ENCODE data around the gene RIN1.

RIN1 gene

GRCh38 chr11:66291706-66292542 is 44.3 kb downstream of the RIN1 start, which contains the start of gene TMEM151A:
Gene TMEM151A (plus strand): TSS chr11:66291894. CDS start chr11:66292014, 120 bp downstream.
- Mint-ChIP-seq H3K27me3 (peaks cover 19% of the 10 kb centered on the region), H3K36me3 (ENCODE audit: low read depth) (no peaks in the 10 kb centered on the region), H3K4me3 (peak within 1 kb of the TSS; percentile 94), H3K4me1 (peaks cover 36% of the 10 kb centered on the region), H3K9me3 (no peaks in the 10 kb centered on the region), H3K27ac (peak within 1 kb of the TSS; percentile 12)
- ATAC-seq (no peak), DNase-seq (no peak)

DNA sequence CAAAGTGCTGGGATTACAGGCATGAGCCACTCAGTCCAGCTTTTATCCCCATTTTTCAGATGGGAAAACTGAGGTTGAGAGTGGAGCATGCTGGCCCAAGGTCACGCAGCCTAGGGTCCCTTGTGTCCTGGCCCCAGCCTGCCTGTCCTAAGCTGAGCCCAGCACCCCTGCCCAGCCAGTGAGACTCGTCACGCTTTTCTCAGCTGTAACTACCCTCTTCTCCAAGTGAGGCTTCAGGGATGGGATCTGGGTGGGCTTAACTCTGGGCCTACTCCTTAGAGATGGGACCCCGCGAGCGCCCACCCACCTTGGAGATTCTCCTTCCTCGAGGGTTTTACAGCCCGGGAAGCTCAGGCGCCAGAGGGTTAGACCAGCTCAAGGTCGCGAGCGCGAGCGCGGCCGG is 44.9 kb downstream of the RIN1 start:
- DNase-seq (no peak), ATAC-seq (no peak)
- H3K36me3 Mint-ChIP-seq (ENCODE audit: low read depth): no peaks in the 10 kb centered on the region
- H3K27ac Mint-ChIP-seq: no peak overlapping the region
- H3K4me3 Mint-ChIP-seq: peak overlapping the region; percentile 94
- H3K4me1 Mint-ChIP-seq: peaks cover 39% of the 10 kb centered on the region
- H3K9me3 Mint-ChIP-seq: no peaks in the 10 kb centered on the region
- H3K27me3 Mint-ChIP-seq: peaks cover 19% of the 10 kb centered on the region

- no peak overlapping the region for H3K27ac Mint-ChIP-seq
- DNase-seq (no peak), ATAC-seq (no peak)
- H3K36me3 Mint-ChIP-seq (ENCODE audit: low read depth): no peaks in the 10 kb centered on the region
- no peaks in the 10 kb centered on the region for H3K9me3 Mint-ChIP-seq
- peaks cover 19% of the 10 kb centered on the region for H3K27me3 Mint-ChIP-seq
- peaks cover 39% of the 10 kb centered on the region for H3K4me1 Mint-ChIP-seq
- peak overlapping the region; percentile 94 for H3K4me3 Mint-ChIP-seq
These were observed 46.0 kb downstream of the RIN1 start for GRCh38 chr11:66290330-66290621.

- no peaks in the 10 kb centered on the region for H3K9me3 Mint-ChIP-seq
- peak; percentile 86 for DNase-seq
- H3K36me3 Mint-ChIP-seq (ENCODE audit: low read depth): no peaks in the 10 kb centered on the region
- peak overlapping the region; percentile 94 for H3K27ac Mint-ChIP-seq
- H3K27me3 Mint-ChIP-seq: peaks cover 19% of the 10 kb centered on the region
- peak overlapping the region; percentile 94 for H3K4me3 Mint-ChIP-seq
- peaks cover 39% of the 10 kb centered on the region for H3K4me1 Mint-ChIP-seq
- peak; percentile 71 for ATAC-seq
These were observed 46.5 kb downstream of the RIN1 start for GRCh38 chr11:66289548-66290329.

DNA sequence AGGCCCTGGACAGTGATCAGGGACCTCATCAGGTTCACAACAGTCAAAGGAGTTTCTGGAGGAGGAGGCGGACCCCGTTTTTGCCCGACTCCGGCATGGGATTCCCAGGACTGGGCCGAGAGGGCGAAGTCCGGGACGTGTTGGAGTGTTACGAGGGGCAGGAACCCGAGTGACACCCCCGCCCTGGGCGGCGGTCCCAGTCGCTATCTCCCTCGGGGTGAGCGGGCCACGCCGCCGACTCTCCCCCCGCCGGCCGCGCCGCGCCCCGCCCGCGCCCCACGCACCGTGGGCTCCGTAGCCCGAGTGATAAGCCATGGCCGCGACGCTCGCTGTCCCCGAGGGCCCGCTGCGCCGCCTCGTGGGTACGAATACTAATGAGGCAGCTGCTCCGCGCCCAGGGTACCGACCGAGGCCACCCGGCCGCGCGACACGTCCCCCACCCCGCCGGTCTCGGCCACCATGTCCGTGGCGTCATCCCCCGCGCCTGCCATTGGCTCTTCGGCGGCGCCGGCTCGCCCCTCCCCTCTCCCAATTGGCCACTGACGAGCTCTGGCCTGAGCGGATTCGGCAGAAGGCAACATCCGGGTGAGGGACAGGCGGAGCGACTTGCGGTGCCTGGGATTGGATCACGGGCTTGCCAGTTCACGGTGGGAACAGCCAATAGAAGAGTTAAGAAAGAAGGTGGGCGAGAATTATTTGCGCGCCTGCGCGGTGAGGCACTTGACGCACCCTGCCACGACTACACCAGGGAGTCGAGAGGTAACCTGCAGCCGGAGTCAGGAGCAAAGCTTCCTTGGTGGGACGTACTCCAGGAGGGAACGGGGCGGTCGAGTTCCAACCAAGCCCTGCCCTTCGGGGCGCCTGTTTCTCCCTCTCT is 47.3 kb downstream of the RIN1 start, which contains the start of gene YIF1A:
YIF1A (minus strand) TSS at position 473 of the 877 bp plus-strand sequence; CDS start at position 315, 158 bp downstream.
- Mint-ChIP-seq H3K9me3 (no peaks in the 10 kb centered on the region), H3K27ac (peak within 1 kb of the TSS; percentile 94), H3K36me3 (ENCODE audit: low read depth) (no peaks in the 10 kb centered on the region), H3K4me1 (peaks cover 39% of the 10 kb centered on the region), H3K27me3 (peaks cover 19% of the 10 kb centered on the region), H3K4me3 (peak within 1 kb of the TSS; percentile 94)
- DNase-seq (peak; percentile 97), ATAC-seq (peak; percentile 96)

GRCh38 chr11:66287889-66288670 is 48.2 kb downstream of the RIN1 start:
- no peak for DNase-seq
- peaks cover 42% of the 10 kb centered on the region for H3K4me1 Mint-ChIP-seq
- ATAC-seq: no peak
- H3K36me3 Mint-ChIP-seq (ENCODE audit: low read depth): no peaks in the 10 kb centered on the region
- H3K4me3 Mint-ChIP-seq: peak overlapping the region; percentile 94
- peaks cover 13% of the 10 kb centered on the region for H3K27me3 Mint-ChIP-seq
- peak overlapping the region; percentile 90 for H3K27ac Mint-ChIP-seq
- H3K9me3 Mint-ChIP-seq: no peaks in the 10 kb centered on the region

- peaks cover 7% of the 10 kb centered on the region for H3K27me3 Mint-ChIP-seq
- no peaks in the 10 kb centered on the region for H3K36me3 Mint-ChIP-seq (ENCODE audit: low read depth)
- H3K9me3 Mint-ChIP-seq: no peaks in the 10 kb centered on the region
- DNase-seq (no peak), ATAC-seq (no peak)
- H3K27ac Mint-ChIP-seq: no peak overlapping the region
- H3K4me3 Mint-ChIP-seq: peak overlapping the region; percentile 94
- H3K4me1 Mint-ChIP-seq: peaks cover 43% of the 10 kb centered on the region
These were observed 48.9 kb downstream of the RIN1 start for GRCh38 chr11:66287211-66287888.

- H3K27ac Mint-ChIP-seq: no peak overlapping the region
These were observed 49.5 kb downstream of the RIN1 start for GRCh38 chr11:66286699-66287098.

GRCh38 chr11:66285250-66285947 is 50.8 kb downstream of the RIN1 start:
- Mint-ChIP-seq H3K4me3 (no peak overlapping the region), H3K27ac (no peak overlapping the region)

More at GRCh38 chr11:66286699-66287098, 49.5 kb downstream of the RIN1 start:
- peaks cover 48% of the 10 kb centered on the region for H3K4me1 Mint-ChIP-seq
- ATAC-seq (no peak), DNase-seq (no peak)
- H3K4me3 Mint-ChIP-seq: peak overlapping the region; percentile 94
- H3K9me3 Mint-ChIP-seq: no peaks in the 10 kb centered on the region
- no peaks in the 10 kb centered on the region for H3K36me3 Mint-ChIP-seq (ENCODE audit: low read depth)
- peaks cover 7% of the 10 kb centered on the region for H3K27me3 Mint-ChIP-seq

DNA sequence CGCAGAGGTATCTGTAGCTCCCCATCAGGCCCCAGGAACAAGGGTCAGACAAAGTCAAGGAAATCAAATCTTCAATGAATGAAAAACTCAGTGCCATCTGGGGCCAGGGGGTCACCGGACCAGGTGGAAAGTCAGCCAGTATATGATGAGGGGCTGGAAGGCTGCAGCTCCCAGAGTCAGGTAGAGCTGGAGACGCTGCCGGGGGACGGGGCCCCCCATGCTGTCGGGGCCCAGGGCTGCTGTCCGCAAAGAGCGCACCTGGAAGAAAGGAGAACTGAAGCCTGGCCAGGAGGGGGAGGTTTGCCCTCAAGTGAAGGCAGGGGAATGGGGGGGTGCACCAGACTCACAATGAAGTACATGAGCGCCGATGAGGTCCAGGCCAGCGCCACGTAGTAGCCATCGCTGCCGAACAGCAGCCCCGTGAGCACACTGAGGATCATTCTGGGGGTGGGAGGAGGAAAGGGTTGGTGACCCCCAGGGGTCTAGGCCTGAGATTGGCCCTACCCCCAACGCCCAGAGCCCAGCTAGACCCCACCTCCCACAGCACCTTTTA is 51.6 kb downstream of the RIN1 start:
- H3K36me3 Mint-ChIP-seq (ENCODE audit: low read depth): no peaks in the 10 kb centered on the region
- no peak overlapping the region for H3K27ac Mint-ChIP-seq
- ATAC-seq (no peak), DNase-seq (no peak)
- H3K4me1 Mint-ChIP-seq: peaks cover 38% of the 10 kb centered on the region
- H3K9me3 Mint-ChIP-seq: no peaks in the 10 kb centered on the region
- no peak overlapping the region for H3K4me3 Mint-ChIP-seq
- peaks cover 4% of the 10 kb centered on the region for H3K27me3 Mint-ChIP-seq

More at GRCh38 chr11:66285250-66285947, 50.8 kb downstream of the RIN1 start:
- peaks cover 2% of the 10 kb centered on the region for H3K27me3 Mint-ChIP-seq
- H3K36me3 Mint-ChIP-seq (ENCODE audit: low read depth): no peaks in the 10 kb centered on the region
- no peak for DNase-seq
- H3K9me3 Mint-ChIP-seq: no peaks in the 10 kb centered on the region
- no peak for ATAC-seq
- H3K4me1 Mint-ChIP-seq: peaks cover 45% of the 10 kb centered on the region

DNA sequence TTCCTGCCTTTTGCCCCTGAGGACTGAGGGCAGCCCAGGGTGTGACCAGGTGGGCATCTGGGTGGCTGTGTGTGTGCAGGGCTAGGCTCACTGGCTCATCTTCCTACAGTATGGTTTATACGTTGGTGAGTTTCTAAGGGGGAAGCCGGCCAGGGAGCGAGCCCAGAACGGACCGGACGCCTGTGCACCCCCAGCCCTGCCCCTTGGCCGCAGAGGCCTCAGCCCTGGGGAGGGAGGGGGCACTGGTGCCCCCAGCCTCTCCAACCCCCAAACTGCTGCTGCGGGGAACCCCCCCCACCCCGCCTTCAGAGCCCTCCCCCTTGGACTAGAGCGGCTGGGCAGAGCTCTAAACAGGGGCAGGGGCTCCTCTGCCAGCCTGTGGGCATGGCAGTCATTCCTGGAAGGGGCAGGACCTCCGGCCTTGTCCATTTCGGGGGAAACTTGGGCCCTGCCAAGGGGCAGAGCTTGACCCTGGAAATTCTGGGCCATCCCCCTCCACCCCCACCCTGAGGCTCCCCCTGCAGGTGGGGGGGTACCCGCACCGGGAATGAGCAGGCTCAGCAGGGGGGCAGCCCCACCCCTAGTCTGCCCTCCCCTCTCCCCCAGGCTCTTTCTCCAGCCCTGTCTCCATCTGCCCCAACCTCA is 52.7 kb downstream of the RIN1 start:
- no peak overlapping the region for H3K27ac Mint-ChIP-seq
- DNase-seq (no peak), ATAC-seq (no peak)
- H3K4me3 Mint-ChIP-seq: no peak overlapping the region
- no peaks in the 10 kb centered on the region for H3K36me3 Mint-ChIP-seq (ENCODE audit: low read depth)
- H3K9me3 Mint-ChIP-seq: no peaks in the 10 kb centered on the region
- H3K4me1 Mint-ChIP-seq: peaks cover 40% of the 10 kb centered on the region
- peaks cover 7% of the 10 kb centered on the region for H3K27me3 Mint-ChIP-seq
